ENCODE data around the gene PREB. TPM values are rescaled to one million over a fixed set of nuclear protein-coding genes. Genes with fewer than 3 reads are reported as not detected.
A peak's percentile ranks its signal among the peaks of the same experiment; 100 is the strongest.

The PREB gene
- total and polyA plus RNA-seq, 12 donors, result 41.6 to 73.7 (median 48.8) TPM

GRCh38 chr2:27152102-27152795, 17.8 kb upstream of the PREB start:
- 82 to 87% methylated on average over 8 of the region's 8 CpGs for WGBS, 2 donors
- Histone ChIP-seq H3K27ac (no peak overlapping the region), H3K9me3 (no peaks in the 10 kb centered on the region), H3K4me1 (no peaks in the 10 kb centered on the region), H3K27me3 (peaks cover 0 to 12% (median 0%) of the 10 kb centered on the region in 7 donors), H3K4me3 (no peak overlapping the region), H3K36me3 (no peaks in the 10 kb centered on the region)
- no peak for ATAC-seq
- DNase-seq, result no peak
- TF ChIP-seq CTCF (IDR thresholded peaks at IDR 0.05), result no peak
- intact Hi-C loops (cut with DNase I), result loop anchor here in 1 of 10 donors (5.0 kb wide), 1 partner anchor 45 kb away; no protein-coding TSS in a partner anchor

GRCh38 chr2:27150639-27151230, 16.3 kb upstream of the PREB start:
- no peak overlapping the region for H3K4me3 ChIP-seq
- ATAC-seq (no peak), DNase-seq (no peak)
- no peak for TF ChIP-seq CTCF (IDR thresholded peaks at IDR 0.05)
- H3K27ac ChIP-seq, result no peak overlapping the region
- no peaks in the 10 kb centered on the region for H3K4me1 ChIP-seq
- 83 to 84% methylated on average over 8 of the region's 8 CpGs for WGBS, 2 donors
- H3K27me3 ChIP-seq, result peaks cover 0 to 12% (median 0%) of the 10 kb centered on the region in 7 donors
- intact Hi-C loops (cut with DNase I), result loop anchor here in 1 of 10 donors (5.0 kb wide), 1 partner anchor 43 kb away; no protein-coding TSS in a partner anchor
- no peaks in the 10 kb centered on the region for H3K36me3 ChIP-seq
- no peaks in the 10 kb centered on the region for H3K9me3 ChIP-seq

- H3K36me3 ChIP-seq, result no peaks in the 10 kb centered on the region
- peak in 4 of 8 donors; percentile 8 to 38 (median 26) for ATAC-seq
- H3K27me3 ChIP-seq, result peaks cover 0 to 12% (median 0%) of the 10 kb centered on the region in 7 donors
- 83 to 89% methylated on average over 29 of the region's 29 CpGs for WGBS, 2 donors
- no peak for DNase-seq
- H3K4me1 ChIP-seq, result no peaks in the 10 kb centered on the region
- no peak for TF ChIP-seq CTCF (IDR thresholded peaks at IDR 0.05)
- intact Hi-C loops (cut with DNase I), result loop anchor here in 1 of 10 donors (5.0 kb wide), 1 partner anchor 42 kb away; no protein-coding TSS in a partner anchor
- no peak overlapping the region for H3K4me3 ChIP-seq
- H3K27ac ChIP-seq, result no peak overlapping the region
- no peaks in the 10 kb centered on the region for H3K9me3 ChIP-seq
Observed at GRCh38 chr2:27149570-27150405, 15.4 kb upstream of the PREB start.

- no peak for DNase-seq
Observed at GRCh38 chr2:27148801-27149439, 14.5 kb upstream of the PREB start, which contains the start of gene TCF23. TCF23 (plus strand) TSS chr2:27149004; CDS start chr2:27149134, 130 bp downstream.

More at GRCh38 chr2:27148801-27149439, 14.5 kb upstream of the PREB start, which contains the start of gene TCF23:
- no peak within 1 kb of the TSS for H3K4me3 ChIP-seq
- H3K4me1 ChIP-seq, result no peaks in the 10 kb centered on the region
- H3K27ac ChIP-seq, result no peak within 1 kb of the TSS
- WGBS, 2 donors, result 55 to 59% methylated on average over 12 of the region's 12 CpGs
- ATAC-seq, result peak in 4 of 8 donors; percentile 24 to 63 (median 33)
- H3K27me3 ChIP-seq, result peaks cover 0 to 12% (median 0%) of the 10 kb centered on the region in 7 donors
- intact Hi-C loops (cut with DNase I), result no loop called here
- no peaks in the 10 kb centered on the region for H3K9me3 ChIP-seq
- no peak for TF ChIP-seq CTCF (IDR thresholded peaks at IDR 0.05)
- H3K36me3 ChIP-seq, result no peaks in the 10 kb centered on the region
